ENCODE results near the gene IL20RA.
"Not testable (repeated sequence)": the region's sequence is repeated elsewhere in the genome, so short reads cannot be mapped to it uniquely, and the experiment has no call there.

Gene IL20RA

DNA sequence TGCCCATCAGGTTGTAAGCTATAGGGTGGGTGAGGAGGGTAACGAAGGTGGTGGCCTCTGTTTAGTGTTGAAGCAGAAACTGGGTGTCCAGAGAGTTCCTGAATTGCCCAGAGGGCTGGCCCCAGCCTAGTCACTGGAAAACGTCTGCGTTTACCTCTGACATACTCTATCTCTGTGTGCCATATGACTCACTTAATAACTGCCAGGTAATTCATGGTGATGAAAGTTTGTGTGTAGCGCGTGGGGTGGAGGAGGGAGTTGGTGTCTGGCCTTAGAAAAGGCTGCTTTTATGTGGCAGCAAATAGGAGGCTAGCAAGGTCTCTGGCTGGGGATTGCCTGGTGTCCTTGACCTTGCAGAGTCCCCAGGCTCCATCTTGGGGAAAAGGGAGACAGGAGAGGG, 75.3 kb downstream of the IL20RA start:
- no peak for DNase-seq

GRCh38 chr6:136968837-136969236, 75.9 kb downstream of the IL20RA start:
- DNase-seq = no peak

- peak; percentile 62 for DNase-seq
Measured at GRCh38 chr6:136967876-136968752, 76.7 kb downstream of the IL20RA start.

DNA sequence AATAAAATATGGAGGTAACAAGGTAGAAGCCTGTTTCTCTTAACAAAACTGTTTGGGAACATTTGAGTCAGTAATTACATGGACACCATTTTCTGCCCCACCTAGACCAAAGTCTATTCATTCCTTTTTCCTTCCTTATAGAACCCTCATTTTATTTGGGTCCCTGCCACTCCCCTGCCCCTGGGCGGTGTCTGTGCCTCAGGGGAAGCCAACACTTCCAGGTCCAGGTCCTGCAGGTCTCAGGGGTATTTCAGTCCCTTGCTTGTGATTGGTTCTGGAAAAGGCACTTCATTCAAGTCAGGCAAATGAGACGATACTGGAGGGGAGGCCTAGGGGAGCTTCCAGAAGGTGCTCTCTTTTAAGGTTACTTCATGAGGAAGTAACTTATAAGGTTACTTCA, 80.4 kb downstream of the IL20RA start:
- no peak for DNase-seq

- no peak for DNase-seq
Measured at GRCh38 chr6:136963259-136963658, 81.5 kb downstream of the IL20RA start.

DNA sequence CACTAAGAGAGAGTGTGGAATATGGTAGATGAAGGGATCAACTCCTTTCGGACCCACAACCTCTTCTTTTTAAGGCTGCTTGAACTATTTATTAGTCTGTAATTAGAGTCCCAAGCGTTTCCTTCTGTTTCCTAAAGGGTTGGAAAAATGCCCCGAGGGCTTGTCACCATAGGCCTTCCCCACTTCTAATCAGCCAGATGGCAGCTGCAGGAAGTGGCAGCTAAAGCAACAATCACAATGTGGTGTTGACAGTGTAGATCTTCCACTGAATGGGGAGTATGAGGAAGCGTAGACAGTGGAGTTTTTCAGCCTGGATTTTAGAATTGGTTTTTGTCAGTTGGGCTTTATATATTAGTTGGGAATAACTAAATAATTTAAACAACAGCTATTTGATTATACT, 82.1 kb downstream of the IL20RA start:
- no peak for DNase-seq

- DNase-seq = no peak
Measured at GRCh38 chr6:136961848-136962247, 82.9 kb downstream of the IL20RA start.

GRCh38 chr6:136960781-136961180, 84.0 kb downstream of the IL20RA start:
- no peak for DNase-seq

GRCh38 chr6:136959935-136960334, 84.8 kb downstream of the IL20RA start:
- DNase-seq = not testable (repeated sequence)

- DNase-seq = no peak
Measured at GRCh38 chr6:136959471-136959891, 85.3 kb downstream of the IL20RA start.

DNA sequence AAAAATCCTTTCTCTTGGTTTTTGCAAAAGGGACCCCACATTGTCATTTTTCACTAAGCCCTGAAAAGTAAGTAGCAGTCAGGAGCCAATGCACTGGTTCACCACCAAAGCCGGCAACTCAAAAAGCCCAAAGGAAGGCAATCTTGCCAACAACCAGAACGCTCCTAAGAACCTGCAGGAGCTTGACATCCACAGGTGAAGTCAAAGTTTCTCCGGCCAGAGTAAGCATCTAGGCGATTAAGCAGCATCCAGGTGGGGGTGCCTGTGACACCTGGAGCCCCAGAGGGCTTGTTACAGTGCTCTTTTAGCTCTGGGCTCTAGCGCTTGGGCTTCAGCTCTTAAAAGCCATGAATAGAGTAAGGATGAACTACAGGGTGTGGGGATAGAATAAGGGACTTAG, 86.6 kb downstream of the IL20RA start:
- DNase-seq = no peak

DNA sequence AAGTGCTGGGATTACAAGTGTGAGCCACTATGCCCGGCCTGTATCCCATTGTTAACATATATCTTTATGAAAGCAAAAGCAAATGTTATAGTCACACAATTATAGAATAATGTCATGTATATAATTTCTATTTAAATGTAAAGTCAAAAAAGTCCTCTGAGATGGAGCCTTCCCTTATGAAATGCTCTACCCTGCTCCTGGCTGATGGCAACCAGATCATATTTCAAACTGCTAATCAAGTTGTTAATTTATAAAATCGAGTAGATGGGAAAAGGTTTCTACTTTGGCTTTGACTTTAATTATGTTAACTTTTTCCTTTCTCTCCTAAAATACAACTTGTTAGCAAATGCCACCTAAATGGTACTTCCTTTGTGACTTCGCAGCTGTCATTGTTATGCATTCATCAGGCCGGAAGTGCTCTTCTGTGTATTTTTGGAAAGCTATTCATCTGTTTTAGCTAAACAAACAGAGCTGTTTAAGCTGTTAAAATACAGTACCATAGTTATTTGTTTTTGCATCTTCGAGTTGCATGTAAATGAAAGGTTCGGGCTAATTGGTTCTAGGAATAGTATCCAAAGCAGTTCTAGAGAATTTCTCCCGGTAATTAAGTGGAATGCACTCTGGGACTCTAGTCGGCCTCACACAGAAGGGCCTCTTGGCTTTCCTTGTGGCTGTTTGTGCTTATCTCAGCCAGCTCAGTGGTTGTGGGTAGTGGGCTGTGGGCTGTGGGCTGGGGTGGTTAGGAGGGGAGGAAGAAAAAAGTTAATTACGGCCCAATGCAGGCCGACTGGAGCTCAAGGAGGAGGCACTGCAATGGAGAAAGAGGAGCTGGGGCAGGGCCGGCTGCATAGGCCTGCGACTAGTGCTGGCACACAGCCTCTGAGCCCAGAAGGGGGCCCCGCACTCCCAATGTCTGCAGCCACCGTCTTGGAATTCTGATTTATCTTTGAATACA, 87.9 kb downstream of the IL20RA start:
- no peak for DNase-seq

DNA sequence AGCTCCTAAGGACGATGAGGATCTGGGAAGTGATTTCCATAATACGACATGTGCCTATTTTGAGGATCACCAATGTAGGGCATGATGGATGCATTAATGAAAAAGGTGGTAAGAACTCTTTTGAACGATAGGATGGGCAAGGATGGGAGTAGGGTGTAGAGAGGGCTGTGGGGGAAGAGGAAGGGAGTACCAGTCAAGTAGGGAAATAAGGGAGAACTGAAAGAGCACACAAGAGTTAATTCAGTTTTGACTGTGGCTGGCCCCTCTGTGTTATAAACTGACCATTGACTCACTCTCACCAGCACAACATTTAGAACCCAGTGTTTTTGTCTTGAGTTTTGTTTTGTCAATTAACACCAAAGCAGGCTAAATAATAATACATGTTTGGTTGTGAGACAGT, 89.6 kb downstream of the IL20RA start:
- DNase-seq = no peak

DNA sequence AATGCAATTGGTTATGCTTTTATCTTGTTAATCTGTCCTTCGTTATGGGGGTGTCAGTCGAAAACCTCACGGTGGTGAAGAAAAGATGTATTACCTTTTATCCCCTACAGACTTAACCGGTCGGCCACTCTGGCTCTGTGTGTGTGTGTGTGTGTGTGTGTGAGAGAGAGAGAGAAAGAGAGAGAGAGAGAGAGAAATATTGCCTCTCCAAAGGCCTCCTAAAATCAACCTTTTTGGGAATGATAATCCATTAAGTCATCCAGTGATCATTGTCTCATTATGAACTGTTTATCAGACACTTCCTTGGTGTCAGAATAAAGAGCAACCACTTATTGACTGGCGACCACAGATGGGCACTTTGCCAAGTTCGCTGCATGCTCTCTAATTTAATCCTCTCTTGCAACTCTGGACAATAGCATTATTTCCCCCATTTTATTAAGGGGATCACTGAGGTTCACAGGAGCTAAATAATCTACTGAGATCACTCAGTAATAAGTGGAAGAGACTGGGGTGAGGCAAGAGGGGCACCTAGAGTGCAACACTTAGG, 92.0 kb downstream of the IL20RA start:
- DNase-seq = peak; percentile 53

- no peak for DNase-seq
Measured at GRCh38 chr6:136950436-136951126, 94.2 kb downstream of the IL20RA start.

Data from NCI-H2227 treated with DMSO at 0.1 percent for 48 hours (cell line).